ENCODE data around the gene REEP5. TPM values are rescaled to one million over a fixed set of nuclear protein-coding genes. Genes with fewer than 3 reads are reported as not detected.

The REEP5 gene
- polyA plus RNA-seq, 1 donor (not counting 4 experiments of a cell fraction or from before 2014, with no cell fraction given), result 298 TPM

DNA sequence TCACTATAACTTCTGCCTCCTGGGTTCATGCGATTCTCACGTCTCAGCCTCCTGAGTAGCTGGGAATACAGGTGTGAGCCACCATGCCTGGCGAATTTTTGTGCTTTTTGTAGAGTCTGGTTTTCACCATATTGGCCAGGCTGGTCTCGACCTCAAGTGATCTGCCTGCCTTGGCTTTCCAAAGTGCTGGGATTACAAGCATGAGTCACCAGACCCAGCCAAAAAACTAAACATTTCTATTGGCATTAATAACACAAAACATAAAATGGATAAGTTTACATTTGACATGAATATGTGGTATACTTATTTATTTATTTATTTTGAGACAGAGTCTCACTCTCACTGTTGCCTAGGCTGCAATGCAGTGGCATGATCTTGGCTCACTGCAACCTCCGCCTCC, 13.6 kb upstream of the REEP5 start:
- Histone ChIP-seq H3K4me2 (ENCODE audit: control insufficient read depth, extremely low read depth, insufficient read depth, low read depth, low read length) (no peak overlapping the region), H3K9ac (ENCODE audit: control insufficient read depth, extremely low read depth, insufficient read depth, low read length) (no peak overlapping the region), H4K20me1 (ENCODE audit: control insufficient read depth, extremely low read depth, insufficient read depth, low read length) (no peaks in the 10 kb centered on the region), H3K4me3 (ENCODE audit: control insufficient read depth in 2 of 3, extremely low read depth in 1 of 3, insufficient read depth in 2 of 3, low read depth in 1 of 3, low read length in 3 of 3) (no peak overlapping the region), H3K9me3 (ENCODE audit: control insufficient read depth, low read depth, low read length) (no peaks in the 10 kb centered on the region), H2AFZ (ENCODE audit: control insufficient read depth, low read length) (no peak overlapping the region), H3K27ac (ENCODE audit: control insufficient read depth, insufficient read depth, low read length) (no peak overlapping the region), H3K36me3 (ENCODE audit: control insufficient read depth in 2 of 2, extremely low read depth in 1 of 2, insufficient read depth in 2 of 2, low read length in 2 of 2) (no peaks in the 10 kb centered on the region), H3K9me1 (ENCODE audit: control insufficient read depth, extremely low read depth, insufficient read depth, low read length) (no peaks in the 10 kb centered on the region), H3K4me1 (ENCODE audit: control insufficient read depth, extremely low read depth, insufficient read depth, low read length) (no peaks in the 10 kb centered on the region), H3K79me2 (ENCODE audit: control insufficient read depth, insufficient read depth, low read length) (no peaks in the 10 kb centered on the region), H3K27me3 (ENCODE audit: control insufficient read depth, extremely low read depth, insufficient read depth, low read length) (no peaks in the 10 kb centered on the region)
- dilution Hi-C loops (cut with MboI; ENCODE audit: extremely low pct_ligation_motif_present, low sequenced_read_pairs), result no loop called here
- no peak for FAIRE-seq
- DNase-seq (ENCODE audit: low read depth, low spot score), result no peak
- TF ChIP-seq CTCF (optimal IDR thresholded peaks at IDR 0.05 in 1 of 3, IDR thresholded peaks at IDR 0.05 in 1 of 3, conservative IDR thresholded peaks at IDR 0.05 in 1 of 3; ENCODE audit: extremely low read depth in 1 of 3, insufficient read depth in 2 of 3, low read length in 3 of 3), result no peak
- TF ChIP-seq EZH2 (IDR thresholded peaks at IDR 0.05; ENCODE audit: low read length), result no peak

DNA sequence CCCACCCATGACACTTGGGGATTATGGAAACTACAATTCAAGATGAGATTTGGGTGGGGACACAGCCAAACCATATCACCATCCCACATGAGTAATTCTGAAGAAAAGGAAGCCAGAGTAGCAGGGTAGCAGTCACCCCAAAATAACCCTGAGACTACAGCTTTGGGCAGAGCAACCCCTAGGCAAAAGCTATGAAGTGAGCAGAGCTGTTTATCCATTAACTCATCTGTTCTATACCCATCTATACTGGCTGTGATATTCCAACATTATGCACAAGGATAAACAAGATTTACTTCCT, 12.3 kb upstream of the REEP5 start:
- H3K36me3 ChIP-seq (ENCODE audit: control insufficient read depth in 2 of 2, extremely low read depth in 1 of 2, insufficient read depth in 2 of 2, low read length in 2 of 2), result no peaks in the 10 kb centered on the region
- H3K9ac ChIP-seq (ENCODE audit: control insufficient read depth, extremely low read depth, insufficient read depth, low read length), result no peak overlapping the region
- no peak overlapping the region for H3K27ac ChIP-seq (ENCODE audit: control insufficient read depth, insufficient read depth, low read length)
- H3K9me3 ChIP-seq (ENCODE audit: control insufficient read depth, low read depth, low read length), result no peaks in the 10 kb centered on the region
- no peak overlapping the region for H3K4me3 ChIP-seq (ENCODE audit: control insufficient read depth in 2 of 3, extremely low read depth in 1 of 3, insufficient read depth in 2 of 3, low read depth in 1 of 3, low read length in 3 of 3)
- H3K27me3 ChIP-seq (ENCODE audit: control insufficient read depth, extremely low read depth, insufficient read depth, low read length), result no peaks in the 10 kb centered on the region
- H4K20me1 ChIP-seq (ENCODE audit: control insufficient read depth, extremely low read depth, insufficient read depth, low read length), result no peaks in the 10 kb centered on the region
- no peaks in the 10 kb centered on the region for H3K79me2 ChIP-seq (ENCODE audit: control insufficient read depth, insufficient read depth, low read length)
- dilution Hi-C loops (cut with MboI; ENCODE audit: extremely low pct_ligation_motif_present, low sequenced_read_pairs), result no loop called here
- no peaks in the 10 kb centered on the region for H3K9me1 ChIP-seq (ENCODE audit: control insufficient read depth, extremely low read depth, insufficient read depth, low read length)
- TF ChIP-seq CTCF (optimal IDR thresholded peaks at IDR 0.05 in 1 of 3, IDR thresholded peaks at IDR 0.05 in 1 of 3, conservative IDR thresholded peaks at IDR 0.05 in 1 of 3; ENCODE audit: extremely low read depth in 1 of 3, insufficient read depth in 2 of 3, low read length in 3 of 3) (no peak), EZH2 (IDR thresholded peaks at IDR 0.05; ENCODE audit: low read length) (no peak)
- no peaks in the 10 kb centered on the region for H3K4me1 ChIP-seq (ENCODE audit: control insufficient read depth, extremely low read depth, insufficient read depth, low read length)
- DNase-seq (ENCODE audit: low read depth, low spot score), result no peak
- H3K4me2 ChIP-seq (ENCODE audit: control insufficient read depth, extremely low read depth, insufficient read depth, low read depth, low read length), result no peak overlapping the region
- FAIRE-seq, result no peak
- H2AFZ ChIP-seq (ENCODE audit: control insufficient read depth, low read length), result no peak overlapping the region

All from keratinocyte (primary cell).